ENCODE results near the gene KIF25.

KIF25 gene

GRCh38 chr6:168039301-168039700 is 41.8 kb downstream of the KIF25 start:
- DNase-seq = no peak

- DNase-seq = no peak
Measured at GRCh38 chr6:168039849-168040248, 42.4 kb downstream of the KIF25 start.

- DNase-seq = no peak
Measured at GRCh38 chr6:168040856-168041496, 43.5 kb downstream of the KIF25 start.

GRCh38 chr6:168041928-168042327 is 44.5 kb downstream of the KIF25 start:
- DNase-seq = no peak

- no peak for DNase-seq
Measured at GRCh38 chr6:168042426-168043192, 45.1 kb downstream of the KIF25 start.

- no peak for DNase-seq
Measured at GRCh38 chr6:168043193-168043847, 45.8 kb downstream of the KIF25 start.

GRCh38 chr6:168043848-168044415 is 46.5 kb downstream of the KIF25 start:
- no peak for DNase-seq

- no peak for DNase-seq
Measured at GRCh38 chr6:168044521-168045130, 47.2 kb downstream of the KIF25 start.

GRCh38 chr6:168045141-168045691 is 47.7 kb downstream of the KIF25 start:
- no peak for DNase-seq

GRCh38 chr6:168045706-168046620 is 48.5 kb downstream of the KIF25 start:
- no peak for DNase-seq

- no peak for DNase-seq
Measured at GRCh38 chr6:168046696-168047095, 49.2 kb downstream of the KIF25 start.

- DNase-seq = no peak
Measured at GRCh38 chr6:168047841-168048723, 50.6 kb downstream of the KIF25 start.

GRCh38 chr6:168048724-168049025 is 51.2 kb downstream of the KIF25 start:
- DNase-seq = no peak

GRCh38 chr6:168049277-168049676 is 51.8 kb downstream of the KIF25 start:
- no peak for DNase-seq

- DNase-seq = no peak
Measured at GRCh38 chr6:168049706-168050224, 52.3 kb downstream of the KIF25 start.

GRCh38 chr6:168050225-168050880 is 52.9 kb downstream of the KIF25 start:
- no peak for DNase-seq

- no peak for DNase-seq
Measured at GRCh38 chr6:168050881-168051586, 53.6 kb downstream of the KIF25 start.

GRCh38 chr6:168051648-168052047 is 54.2 kb downstream of the KIF25 start:
- no peak for DNase-seq

GRCh38 chr6:168052291-168052891 is 54.9 kb downstream of the KIF25 start:
- DNase-seq = no peak

Measured in suppressor macrophage treated with lipopolysaccharide for 1 hour (primary cell).